HG02852 (cell line): Measurements from ENCODE around the gene SULT2B1.

Source experiments
- ATAC-seq: cut with Tn5 transposase; IDR thresholded peaks from one replicate; pipeline ENCODE4 v1.9.1; 2021; ENCODE audit warnings: mild to moderate bottlenecking, moderate library complexity; ENCODE audit not compliant: unreplicated experiment

The SULT2B1 gene

DNA sequence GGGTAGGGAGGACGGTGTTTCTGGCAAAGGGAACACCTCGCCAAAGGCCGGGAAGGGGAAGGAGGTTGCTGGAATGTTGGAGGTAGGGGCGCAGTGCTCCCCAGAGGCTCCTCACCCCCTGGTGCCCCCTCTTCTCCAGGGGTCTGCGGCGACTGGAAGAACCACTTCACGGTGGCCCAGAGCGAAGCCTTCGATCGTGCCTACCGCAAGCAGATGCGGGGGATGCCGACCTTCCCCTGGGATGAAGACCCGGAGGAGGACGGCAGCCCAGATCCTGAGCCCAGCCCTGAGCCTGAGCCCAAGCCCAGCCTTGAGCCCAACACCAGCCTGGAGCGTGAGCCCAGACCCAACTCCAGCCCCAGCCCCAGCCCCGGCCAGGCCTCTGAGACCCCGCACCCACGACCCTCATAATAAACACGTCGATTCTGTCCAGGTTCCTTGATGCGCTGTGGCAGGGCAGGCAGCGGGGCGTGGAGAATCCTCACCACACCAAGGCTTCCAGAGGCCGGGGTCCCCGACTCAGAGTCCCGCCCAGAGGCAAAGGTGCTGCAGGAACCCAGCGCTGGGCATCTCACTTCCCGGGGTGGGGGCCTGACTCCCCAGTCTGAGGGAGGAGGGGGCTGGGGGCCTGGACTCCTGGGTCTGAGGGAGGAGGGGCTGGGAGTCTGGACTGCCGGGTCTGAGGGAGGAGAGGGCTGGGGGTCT, 47.2 kb downstream of the SULT2B1 start:
- no peak for ATAC-seq

DNA sequence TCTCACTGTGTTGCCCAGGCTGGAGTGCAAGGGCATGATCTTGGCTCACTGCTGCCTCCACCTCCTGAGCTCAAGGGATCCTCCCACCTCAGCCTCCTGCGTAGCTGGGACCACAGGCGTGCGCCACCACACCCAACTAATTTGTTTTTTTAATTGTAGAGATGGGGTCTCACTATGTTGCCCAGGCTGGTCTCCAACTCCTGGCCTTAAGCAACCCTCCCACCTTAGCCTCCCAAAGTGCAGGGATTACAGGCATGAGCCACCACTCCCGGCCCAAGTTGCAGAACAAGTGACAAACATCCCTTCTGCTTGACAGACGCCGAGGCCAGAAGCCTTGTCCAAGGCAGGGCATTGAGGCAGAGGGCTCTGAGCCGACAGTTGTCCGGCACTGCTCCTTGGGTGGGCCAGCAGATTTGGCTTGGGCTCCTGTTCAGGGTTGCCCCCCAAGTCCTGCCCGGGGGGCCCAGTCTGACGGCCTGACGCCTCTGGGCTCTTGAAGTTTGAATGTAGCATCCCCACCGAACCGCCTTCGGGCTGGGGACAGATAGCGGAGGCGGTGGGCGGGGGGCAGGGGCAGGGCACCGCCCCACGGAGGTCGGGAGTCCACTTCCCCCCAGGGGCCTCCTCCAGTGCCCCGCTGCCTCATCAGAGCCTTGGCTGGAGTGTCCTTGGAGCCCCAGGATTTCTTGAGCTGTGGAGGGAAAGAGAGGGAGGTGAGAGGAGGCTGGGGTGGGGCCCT, 48.9 kb downstream of the SULT2B1 start:
- no peak for ATAC-seq

- ATAC-seq, result no peak
These were observed 51.0 kb downstream of the SULT2B1 start for GRCh38 chr19:48603001-48603400.

GRCh38 chr19:48603449-48603848, 51.5 kb downstream of the SULT2B1 start:
- ATAC-seq, result no peak

GRCh38 chr19:48603850-48604249, 51.9 kb downstream of the SULT2B1 start:
- ATAC-seq, result no peak

DNA sequence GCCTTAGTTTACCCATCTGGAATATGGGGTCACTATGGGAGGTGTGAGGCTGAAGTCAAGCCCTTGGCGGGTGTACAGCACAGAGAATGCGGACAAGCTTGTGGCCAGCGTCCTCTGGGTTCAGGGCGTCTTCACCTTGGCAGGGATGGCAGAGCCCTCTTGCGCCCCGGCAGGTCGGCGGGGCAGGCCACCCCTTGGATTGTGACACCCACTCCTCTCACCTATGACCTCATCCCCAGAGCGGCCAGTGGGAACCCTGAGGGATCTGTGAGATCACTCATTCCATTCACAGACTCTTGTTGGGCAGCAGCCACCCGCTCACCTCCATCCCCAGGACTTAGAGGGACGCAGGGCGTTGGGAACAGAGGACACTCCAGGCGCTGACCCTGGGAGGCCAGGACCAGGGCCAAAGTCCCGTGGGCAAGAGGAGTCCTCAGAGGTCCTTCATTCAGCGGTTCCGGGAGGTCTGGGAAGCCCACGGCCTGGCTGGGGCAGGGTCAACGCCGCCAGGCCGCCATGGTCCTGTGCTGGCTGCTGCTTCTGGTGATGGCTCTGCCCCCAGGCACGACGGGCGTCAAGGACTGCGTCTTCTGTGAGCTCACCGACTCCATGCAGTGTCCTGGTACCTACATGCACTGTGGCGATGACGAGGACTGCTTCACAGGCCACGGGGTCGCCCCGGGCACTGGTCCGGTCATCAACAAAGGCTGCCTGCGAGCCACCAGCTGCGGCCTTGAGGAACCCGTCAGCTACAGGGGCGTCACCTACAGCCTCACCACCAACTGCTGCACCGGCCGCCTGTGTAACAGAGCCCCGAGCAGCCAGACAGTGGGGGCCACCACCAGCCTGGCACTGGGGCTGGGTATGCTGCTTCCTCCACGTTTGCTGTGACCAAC, 54.7 kb downstream of the SULT2B1 start, which contains the start of gene SPACA4:
Gene SPACA4 (plus strand): TSS at position 280 of the 896 bp plus-strand sequence. CDS start 237 bp downstream, at position 517.
- ATAC-seq, result no peak

DNA sequence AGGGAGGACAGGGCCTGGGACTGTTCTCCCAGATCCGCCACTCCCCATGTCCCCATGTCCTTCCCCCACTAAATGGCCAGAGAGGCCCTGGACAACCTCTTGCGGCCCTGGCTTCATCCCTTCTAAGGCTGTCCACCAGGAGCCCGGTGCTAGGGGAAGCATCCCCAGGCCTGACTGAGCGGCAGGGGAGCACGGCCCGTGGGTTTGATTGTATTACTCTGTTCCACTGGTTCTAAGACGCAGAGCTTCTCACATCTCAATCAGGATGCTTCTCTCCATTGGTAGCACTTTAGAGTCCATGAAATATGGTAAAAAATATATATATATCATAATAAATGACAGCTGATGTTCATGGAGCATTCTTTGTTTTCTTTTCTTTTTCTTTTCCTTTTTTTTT, 55.4 kb downstream of the SULT2B1 start:
- ATAC-seq, result no peak

DNA sequence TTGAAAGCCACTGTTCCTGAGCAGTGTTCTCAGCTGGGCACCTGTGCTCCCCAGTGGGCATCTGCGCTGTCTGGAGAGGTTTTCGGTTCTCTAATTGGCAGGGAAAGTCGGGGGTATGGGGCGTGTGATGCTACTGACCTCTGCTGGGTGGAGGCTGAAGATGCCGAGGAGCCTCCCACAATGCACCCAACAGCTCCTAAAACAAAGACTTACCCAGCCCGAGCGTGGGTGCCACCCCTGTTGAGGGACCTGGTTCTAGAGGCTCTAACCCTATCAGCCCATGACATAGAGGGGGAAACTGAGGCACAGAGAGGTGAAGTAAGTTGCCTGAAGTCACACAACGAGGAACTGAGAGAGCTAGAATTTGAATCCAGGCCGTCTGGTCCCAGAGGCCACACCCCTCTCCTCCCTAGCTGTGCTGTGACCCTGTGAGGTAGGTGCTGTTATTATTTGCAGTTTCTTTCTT, 56.9 kb downstream of the SULT2B1 start:
- no peak for ATAC-seq

GRCh38 chr19:48609571-48610108, 57.7 kb downstream of the SULT2B1 start:
- ATAC-seq, result no peak

GRCh38 chr19:48611872-48612271, 59.9 kb downstream of the SULT2B1 start:
- ATAC-seq, result no peak

GRCh38 chr19:48613024-48613851, 61.3 kb downstream of the SULT2B1 start:
- ATAC-seq, result no peak

DNA sequence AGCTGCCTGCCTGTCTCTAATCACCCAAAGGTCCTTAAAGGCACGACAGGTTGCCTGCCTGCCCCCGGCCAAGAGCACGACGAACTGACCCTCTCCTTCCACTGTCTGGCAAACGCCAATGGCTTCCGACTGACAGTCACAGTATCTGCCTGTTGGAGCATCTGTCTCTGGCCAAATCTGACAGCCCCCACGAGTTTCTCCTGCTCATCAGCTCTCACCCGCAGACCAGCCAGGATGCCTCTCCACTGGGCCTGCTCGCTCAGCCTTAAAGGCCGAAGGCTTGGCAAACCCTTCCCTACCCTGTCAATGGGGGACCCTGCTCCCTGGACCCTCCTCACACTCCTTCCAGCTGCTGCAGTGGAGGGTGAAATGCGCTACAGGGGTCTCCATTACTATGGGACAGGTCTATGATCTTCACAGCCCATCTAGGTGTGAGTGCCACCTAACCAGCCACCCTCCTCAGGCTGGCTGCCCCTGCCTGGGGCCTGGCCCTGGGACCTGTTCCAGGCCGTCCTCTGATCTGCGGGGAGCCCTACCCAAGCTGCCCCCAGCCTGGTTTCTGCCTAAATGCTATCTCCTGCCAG, 62.0 kb downstream of the SULT2B1 start:
- no peak for ATAC-seq

DNA sequence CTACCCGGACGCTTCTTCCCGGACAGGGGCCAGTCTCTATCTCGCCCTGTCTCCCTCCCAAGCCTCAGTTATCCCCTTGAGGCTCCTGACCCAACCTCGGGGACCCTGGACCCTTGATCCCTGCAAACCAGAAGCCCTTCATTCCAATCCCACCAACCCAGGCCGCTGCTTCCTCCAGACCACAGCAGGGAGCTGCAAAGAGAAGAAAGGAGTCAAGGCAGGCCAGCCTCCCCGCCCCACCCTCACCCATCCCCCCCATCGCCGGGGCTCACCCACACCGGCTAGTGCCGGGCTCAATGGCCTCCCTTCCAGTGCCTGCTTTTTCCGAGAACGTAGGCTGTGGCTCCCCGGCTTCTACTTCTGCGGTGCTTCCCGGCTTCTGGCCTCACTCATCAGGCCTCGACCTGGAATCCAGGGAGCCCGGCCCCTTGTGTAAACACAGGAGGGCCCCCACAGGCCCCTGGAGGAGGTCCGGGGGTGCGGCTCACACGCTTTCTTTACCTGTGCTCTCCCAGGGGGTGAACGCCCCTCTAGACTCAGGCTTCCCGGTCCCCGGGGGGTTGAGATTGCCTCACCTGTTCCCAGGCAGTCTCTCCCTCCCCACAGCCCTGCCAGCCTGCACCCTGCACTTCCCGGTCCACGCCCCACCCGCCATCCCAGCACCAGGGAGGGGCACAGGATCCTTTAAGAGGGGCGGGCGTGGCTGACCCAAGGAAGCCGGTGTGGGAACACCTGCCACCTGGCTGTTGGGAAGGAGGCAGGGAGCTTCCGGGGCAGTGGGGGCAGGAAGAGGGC, 62.7 kb downstream of the SULT2B1 start, which contains the start of gene FAM83E:
Gene FAM83E (minus strand): TSS at position 641 of the 795 bp plus-strand sequence. CDS start 1,704 bp downstream, outside the sequence.
- no peak for ATAC-seq

GRCh38 chr19:48615231-48616040, 63.5 kb downstream of the SULT2B1 start:
- no peak for ATAC-seq

GRCh38 chr19:48616041-48616436, 64.1 kb downstream of the SULT2B1 start:
- no peak for ATAC-seq

DNA sequence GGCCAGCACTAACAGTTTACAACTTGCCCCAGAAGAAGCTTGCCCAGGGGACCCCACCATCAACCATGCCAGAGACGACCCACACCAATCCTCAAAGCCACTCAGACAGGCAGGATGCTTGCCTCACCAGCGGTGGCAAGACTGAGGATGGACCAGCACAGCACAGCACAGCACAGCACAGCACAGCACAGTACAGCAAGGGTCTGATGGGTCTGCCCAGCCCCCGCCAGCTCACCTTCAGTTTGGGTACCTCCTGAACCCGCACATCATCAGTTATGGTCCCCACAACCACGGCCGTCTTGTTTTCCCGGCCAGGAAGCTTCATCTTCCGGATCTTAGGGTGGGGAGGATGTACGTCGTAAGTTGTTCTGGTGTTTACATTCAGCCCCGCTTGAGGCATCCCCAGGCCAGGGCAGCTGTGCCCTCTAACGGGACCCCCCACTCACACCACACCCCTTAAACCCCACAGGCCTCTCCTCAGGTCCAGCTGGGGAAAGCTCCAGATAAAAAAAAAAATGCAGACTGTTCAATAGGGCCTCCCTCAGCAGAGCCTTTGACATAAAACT, 64.6 kb downstream of the SULT2B1 start:
- no peak for ATAC-seq

DNA sequence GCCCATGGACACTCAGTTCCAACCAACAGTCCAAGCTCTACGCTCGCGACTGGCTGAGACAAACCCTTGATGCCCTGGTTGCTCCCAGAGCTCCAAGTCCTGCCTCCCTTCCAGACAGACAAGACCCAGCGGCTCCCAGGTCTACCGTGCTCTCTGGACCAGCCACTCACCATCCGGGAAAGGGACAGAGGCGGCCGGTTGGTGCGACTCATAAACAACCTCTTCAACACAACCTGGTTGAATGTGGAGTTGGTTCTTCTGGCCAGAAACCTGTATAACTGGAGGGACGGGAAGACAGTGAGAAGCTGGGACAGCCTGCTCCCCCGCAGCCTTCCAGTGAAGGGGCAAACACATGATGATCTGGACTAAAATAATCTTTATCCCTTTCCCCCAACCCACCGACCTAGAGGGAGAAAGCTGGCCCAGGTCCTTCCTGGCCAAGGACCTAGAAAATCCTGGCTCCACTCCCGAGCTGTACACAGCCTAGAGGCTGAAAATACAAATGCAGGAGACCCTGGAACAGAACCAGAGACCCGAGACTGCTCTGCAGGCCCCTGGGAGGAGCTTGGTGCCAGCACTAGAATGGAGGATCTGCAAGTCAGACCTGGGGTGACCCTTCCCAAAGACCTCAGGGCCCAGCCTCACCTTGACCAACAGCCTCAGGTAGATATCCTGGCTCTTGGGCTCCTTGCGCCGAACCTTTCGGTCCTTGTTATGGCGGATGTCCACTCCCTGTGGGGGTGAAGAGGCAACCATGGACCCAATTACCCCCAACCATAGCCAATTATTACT, 65.4 kb downstream of the SULT2B1 start:
- no peak for ATAC-seq
